Measurements from ENCODE around the gene CPNE1.
"Not testable (repeated sequence)": the region's sequence is repeated elsewhere in the genome, so short reads cannot be mapped to it uniquely, and the experiment has no call there.

CPNE1 gene

GRCh38 chr20:35664466-35665206 is at the start of gene CPNE1, which contains the start of gene RBM12:
Gene CPNE1 (minus strand): TSS chr20:35664900. CDS start chr20:35632923, 31,977 bp downstream.
Gene RBM12 (minus strand): TSS chr20:35664900. CDS start chr20:35655322, 9,578 bp downstream.
- peak; percentile 94 for DNase-seq (ENCODE audit: low read depth)
- peak within 1 kb of the TSS; percentile 77 for H3K4me3 ChIP-seq (ENCODE audit: low read depth, low read length)
- TF ChIP-seq, protein P1, sequence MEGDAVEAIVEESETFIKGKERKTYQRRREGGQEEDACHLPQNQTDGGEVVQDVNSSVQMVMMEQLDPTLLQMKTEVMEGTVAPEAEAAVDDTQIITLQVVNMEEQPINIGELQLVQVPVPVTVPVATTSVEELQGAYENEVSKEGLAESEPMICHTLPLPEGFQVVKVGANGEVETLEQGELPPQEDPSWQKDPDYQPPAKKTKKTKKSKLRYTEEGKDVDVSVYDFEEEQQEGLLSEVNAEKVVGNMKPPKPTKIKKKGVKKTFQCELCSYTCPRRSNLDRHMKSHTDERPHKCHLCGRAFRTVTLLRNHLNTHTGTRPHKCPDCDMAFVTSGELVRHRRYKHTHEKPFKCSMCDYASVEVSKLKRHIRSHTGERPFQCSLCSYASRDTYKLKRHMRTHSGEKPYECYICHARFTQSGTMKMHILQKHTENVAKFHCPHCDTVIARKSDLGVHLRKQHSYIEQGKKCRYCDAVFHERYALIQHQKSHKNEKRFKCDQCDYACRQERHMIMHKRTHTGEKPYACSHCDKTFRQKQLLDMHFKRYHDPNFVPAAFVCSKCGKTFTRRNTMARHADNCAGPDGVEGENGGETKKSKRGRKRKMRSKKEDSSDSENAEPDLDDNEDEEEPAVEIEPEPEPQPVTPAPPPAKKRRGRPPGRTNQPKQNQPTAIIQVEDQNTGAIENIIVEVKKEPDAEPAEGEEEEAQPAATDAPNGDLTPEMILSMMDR (conservative IDR thresholded peaks at IDR 0.05; ENCODE audit: low read depth, low read length), result no peak

GRCh38 chr20:35714127-35714526 is 49.4 kb upstream of the CPNE1 start:
- TF ChIP-seq, protein P1 (conservative IDR thresholded peaks at IDR 0.05; ENCODE audit: low read depth, low read length), result no peak
- no peak overlapping the region for H3K4me3 ChIP-seq (ENCODE audit: low read depth, low read length)
- no peak for DNase-seq (ENCODE audit: low read depth)

- H3K4me3 ChIP-seq (ENCODE audit: low read depth, low read length); DNase-seq (ENCODE audit: low read depth): not testable (repeated sequence)
Measured at GRCh38 chr20:35713120-35713519, 48.4 kb upstream of the CPNE1 start.

DNA sequence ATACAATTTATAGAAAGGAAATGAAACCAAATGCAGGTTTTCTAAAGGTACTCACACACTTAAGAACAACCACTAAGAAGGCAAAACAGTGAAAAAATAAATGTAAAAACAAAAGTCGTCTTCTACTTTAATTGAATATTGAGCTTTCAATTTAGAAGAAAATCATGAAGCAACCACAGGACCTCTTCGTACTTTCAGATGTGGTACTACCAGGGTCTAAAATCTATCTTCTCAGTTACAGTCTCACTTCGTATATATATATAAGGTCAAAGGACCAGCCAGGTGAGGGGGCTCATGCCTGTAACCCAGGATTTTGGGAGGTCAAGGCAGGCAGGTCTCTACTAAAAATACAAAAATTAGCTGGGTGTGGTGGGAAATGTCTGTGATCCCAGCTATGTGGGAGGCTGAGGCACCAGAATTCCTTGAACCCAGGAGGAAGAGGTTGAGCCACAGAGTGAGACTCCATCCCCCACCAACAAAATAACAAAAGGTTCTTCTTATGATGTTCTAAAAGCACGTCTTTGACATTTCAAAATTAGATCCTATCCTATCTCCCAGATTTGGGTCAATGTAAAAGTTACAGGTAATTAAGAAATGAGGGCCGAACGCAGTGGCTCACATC is 47.0 kb upstream of the CPNE1 start:
- TF ChIP-seq, protein P1 (conservative IDR thresholded peaks at IDR 0.05; ENCODE audit: low read depth, low read length), result no peak
- DNase-seq (ENCODE audit: low read depth), result no peak
- H3K4me3 ChIP-seq (ENCODE audit: low read depth, low read length), result no peak overlapping the region

- H3K4me3 ChIP-seq (ENCODE audit: low read depth, low read length), result no peak overlapping the region
- TF ChIP-seq, protein P1 (conservative IDR thresholded peaks at IDR 0.05; ENCODE audit: low read depth, low read length), result no peak
- no peak for DNase-seq (ENCODE audit: low read depth)
Measured at GRCh38 chr20:35710884-35711587, 46.3 kb upstream of the CPNE1 start.

DNA sequence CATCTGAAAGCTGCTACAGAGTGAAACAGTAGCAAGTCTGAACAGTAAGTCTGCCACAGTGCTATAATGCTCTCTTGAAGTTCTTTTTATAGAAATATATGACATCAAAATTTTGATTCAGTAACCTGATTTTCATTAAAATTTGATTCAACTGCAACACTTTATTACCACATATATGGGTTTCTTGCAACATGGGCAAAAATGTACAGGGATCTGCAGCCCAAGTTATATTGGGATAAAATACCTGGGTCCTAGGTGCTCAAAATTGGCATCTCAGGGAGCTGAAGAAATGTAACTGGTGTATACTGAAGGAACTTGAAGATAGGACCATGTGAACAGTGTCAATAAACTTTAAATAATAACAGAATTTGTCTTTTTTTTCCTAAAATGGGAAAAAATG is 45.3 kb upstream of the CPNE1 start:
- TF ChIP-seq, protein P1 (conservative IDR thresholded peaks at IDR 0.05; ENCODE audit: low read depth, low read length), result no peak
- no peak overlapping the region for H3K4me3 ChIP-seq (ENCODE audit: low read depth, low read length)
- DNase-seq (ENCODE audit: low read depth), result no peak

GRCh38 chr20:35709259-35709658 is 44.6 kb upstream of the CPNE1 start:
- TF ChIP-seq, protein P1 (conservative IDR thresholded peaks at IDR 0.05; ENCODE audit: low read depth, low read length), result no peak
- DNase-seq (ENCODE audit: low read depth), result no peak
- no peak overlapping the region for H3K4me3 ChIP-seq (ENCODE audit: low read depth, low read length)

Measured in choroid plexus epithelial cell (primary cell).